NCI-H2171 (cell line): ENCODE results near the gene MMP2.

Experiments used
- DNase-seq: peaks from one replicate; lab custom pipeline; 2025; lab: John Stamatoyannopoulos, UW

Gene MMP2

GRCh38 chr16:55494994-55495421 is 16.0 kb downstream of the MMP2 start:
- no peak for DNase-seq

GRCh38 chr16:55495616-55496289 is 16.8 kb downstream of the MMP2 start:
- no peak for DNase-seq

GRCh38 chr16:55496509-55497145 is 17.6 kb downstream of the MMP2 start:
- no peak for DNase-seq

- no peak for DNase-seq
Observed at GRCh38 chr16:55497558-55497957, 18.6 kb downstream of the MMP2 start.

GRCh38 chr16:55498101-55498500 is 19.1 kb downstream of the MMP2 start:
- no peak for DNase-seq

- no peak for DNase-seq
Observed at GRCh38 chr16:55499281-55499680, 20.3 kb downstream of the MMP2 start.

GRCh38 chr16:55499951-55500529 is 21.0 kb downstream of the MMP2 start:
- DNase-seq, result no peak

- DNase-seq, result no peak
Observed at GRCh38 chr16:55500530-55501011, 21.6 kb downstream of the MMP2 start.

GRCh38 chr16:55501549-55502322 is 22.7 kb downstream of the MMP2 start:
- DNase-seq, result no peak

- no peak for DNase-seq
Observed at GRCh38 chr16:55502801-55503366, 23.9 kb downstream of the MMP2 start.

- DNase-seq, result no peak
Observed at GRCh38 chr16:55503726-55504550, 24.9 kb downstream of the MMP2 start.

GRCh38 chr16:55505333-55506015 is 26.5 kb downstream of the MMP2 start:
- no peak for DNase-seq

GRCh38 chr16:55506083-55506482 is 27.1 kb downstream of the MMP2 start:
- DNase-seq, result no peak

- DNase-seq, result no peak
Observed at GRCh38 chr16:55506708-55507107, 27.7 kb downstream of the MMP2 start.

GRCh38 chr16:55508271-55508921 is 29.4 kb downstream of the MMP2 start:
- no peak for DNase-seq

GRCh38 chr16:55508941-55509931 is 30.2 kb downstream of the MMP2 start, which contains the start of gene LPCAT2:
Gene LPCAT2, plus strand, starts transcription at chr16:55509072. Its CDS starts 110 bp downstream, at chr16:55509182.
- peak; percentile 14 for DNase-seq

GRCh38 chr16:55510185-55510805 is 31.3 kb downstream of the MMP2 start:
- no peak for DNase-seq

GRCh38 chr16:55512941-55513340 is 33.9 kb downstream of the MMP2 start:
- no peak for DNase-seq
